Measurements from ENCODE around the gene NUP88.

DNA sequence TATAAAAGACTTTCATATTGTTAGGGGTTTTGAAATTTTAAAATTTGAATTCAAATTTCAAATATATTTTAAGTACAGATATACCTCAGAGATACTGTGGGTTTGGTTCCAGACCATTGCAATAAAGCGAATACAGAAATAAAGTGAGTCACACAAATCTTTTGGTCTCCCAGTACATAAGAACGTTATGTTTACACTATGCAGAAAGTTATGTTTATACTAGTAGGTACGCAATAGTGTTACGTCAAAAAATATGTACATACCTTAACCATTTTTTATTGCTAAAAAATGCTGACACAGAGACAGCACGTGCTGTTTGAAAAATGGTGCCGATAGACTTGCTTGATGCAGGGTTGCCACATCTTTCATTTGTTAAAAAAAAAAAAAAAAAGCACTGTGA lies 19.7 kb downstream of the NUP88 start:
- TF ChIP-seq, protein P1, sequence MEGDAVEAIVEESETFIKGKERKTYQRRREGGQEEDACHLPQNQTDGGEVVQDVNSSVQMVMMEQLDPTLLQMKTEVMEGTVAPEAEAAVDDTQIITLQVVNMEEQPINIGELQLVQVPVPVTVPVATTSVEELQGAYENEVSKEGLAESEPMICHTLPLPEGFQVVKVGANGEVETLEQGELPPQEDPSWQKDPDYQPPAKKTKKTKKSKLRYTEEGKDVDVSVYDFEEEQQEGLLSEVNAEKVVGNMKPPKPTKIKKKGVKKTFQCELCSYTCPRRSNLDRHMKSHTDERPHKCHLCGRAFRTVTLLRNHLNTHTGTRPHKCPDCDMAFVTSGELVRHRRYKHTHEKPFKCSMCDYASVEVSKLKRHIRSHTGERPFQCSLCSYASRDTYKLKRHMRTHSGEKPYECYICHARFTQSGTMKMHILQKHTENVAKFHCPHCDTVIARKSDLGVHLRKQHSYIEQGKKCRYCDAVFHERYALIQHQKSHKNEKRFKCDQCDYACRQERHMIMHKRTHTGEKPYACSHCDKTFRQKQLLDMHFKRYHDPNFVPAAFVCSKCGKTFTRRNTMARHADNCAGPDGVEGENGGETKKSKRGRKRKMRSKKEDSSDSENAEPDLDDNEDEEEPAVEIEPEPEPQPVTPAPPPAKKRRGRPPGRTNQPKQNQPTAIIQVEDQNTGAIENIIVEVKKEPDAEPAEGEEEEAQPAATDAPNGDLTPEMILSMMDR (IDR thresholded peaks at IDR 0.05): no peak
- no peak for TF ChIP-seq ZFX (IDR thresholded peaks at IDR 0.05; ENCODE audit: borderline replicate concordance)

Measured in 22Rv1 (cell line).